K562 (cell line): ENCODE measurements around the gene DHCR7. TPM values are rescaled to one million over a fixed set of nuclear protein-coding genes. Genes with fewer than 3 reads are reported as not detected.

Source experiments
- ATAC-seq: fragments of 200-7000 bp; cut with Tn5 transposase; 3 replicates; pipeline ENCODE4 v1.9.1; 2020; ENCODE audit warnings: moderate library complexity
- BruUV-seq: library from RNA; stranded (reverse); fragments of 400-500 nt; replicated peaks from 2 replicates; lab custom pipeline; 2021; lab: Mats Ljungman, UMichigan
- CTCF ChIA-PET: fragments of 300-600 bp; formaldehyde crosslinking; extraction: SDS; loops from one replicate; lab custom pipeline; 2021; ENCODE audit warnings: low intra/inter-chr PET ratio; lab: Yijun Ruan, JAX
- POLR2A ChIA-PET: fragments of 300-600, 350-650 bp; sonication (Branson Sonifier 250); formaldehyde crosslinking; extraction: SDS; loops from one replicate; lab custom pipeline; 2021; ENCODE audit warnings: antibody characterized with exemption, inconsistent platforms; lab: Yijun Ruan, JAX
- DNase-seq, 4 experiments: peaks; one replicate each; pipeline versions ENCODE4 v3.0.0 to v3.0.0-alpha.2; 2011 to 2018; ENCODE audit warnings: low spot score in 3 of 4, mixed read lengths in 3 of 4; ENCODE audit errors: extremely low read depth in 1 of 4
- FAIRE-seq: peaks from 2 replicates; lab custom pipeline; 2011; peaks lifted over from hg19 to GRCh38; lab: Jason Lieb, UNC
- H2AFZ ChIP-seq: 2 replicates; pipeline ENCODE4 v1.6.0; 2011; ENCODE audit warnings: low read depth, low read length, control low read depth, inconsistent platforms
- H3K27ac ChIP-seq: fragments of 200-600 bp; 3 replicates; pipeline ENCODE4 v1.8.0; 2011; ENCODE audit warnings: low read depth, mild to moderate bottlenecking, control low read depth, inconsistent platforms, low read length, moderate library complexity, mixed read lengths; ENCODE audit errors: extremely low read depth
- H3K27me3 ChIP-seq, 2 experiments: fragments of 300-600 bp in 1 of 2; 2 replicates in 1 of 2; 3 replicates in 1 of 2; pipeline versions ENCODE4 v1.6.0 to v1.8.0; 2011; ENCODE audit warnings: inconsistent platforms in 2 of 2, low read length in 2 of 2, mild to moderate bottlenecking in 1 of 2, mixed read lengths in 1 of 2, moderate library complexity in 1 of 2; ENCODE audit not compliant: control insufficient read depth in 2 of 2, insufficient read depth in 2 of 2
- H3K36me3 ChIP-seq: fragments of 300-600 bp; 3 replicates; pipeline ENCODE4 v1.8.0; 2011; ENCODE audit warnings: mild to moderate bottlenecking, low read length, inconsistent platforms; ENCODE audit not compliant: control insufficient read depth, insufficient read depth
- H3K4me1 ChIP-seq, 2 experiments: fragments of 200-600 bp in 1 of 2; replicated peaks in 1 of 2; 2 replicates in 1 of 2; 3 replicates in 1 of 2; pipeline versions ENCODE4 v1.5.1 to v1.8.0; 2011; ENCODE audit warnings: inconsistent platforms in 2 of 2, low read length in 2 of 2, mild to moderate bottlenecking in 1 of 2, mixed read lengths in 1 of 2, moderate library complexity in 1 of 2; ENCODE audit not compliant: control insufficient read depth in 2 of 2, insufficient read depth in 2 of 2
- H3K4me2 ChIP-seq: 2 replicates; pipeline ENCODE4 v1.6.1; 2011; ENCODE audit warnings: low read length, control low read depth, inconsistent platforms, mixed read lengths; ENCODE audit not compliant: insufficient read depth
- H3K4me3 ChIP-seq: fragments of 200-600 bp; sonication (generic), shearing (Covaris generic); 2 replicates; pipeline ENCODE4 v1.5.1; 2016; ENCODE audit warnings: control low read depth, inconsistent platforms
- H3K79me2 ChIP-seq: fragments of 200-600 bp; 3 replicates; pipeline ENCODE4 v1.8.0; 2011; ENCODE audit warnings: low read length, inconsistent platforms; ENCODE audit not compliant: control insufficient read depth, insufficient read depth
- H3K9ac ChIP-seq, 2 experiments: 2 replicates each; pipeline versions ENCODE4 v1.6.0 to v1.6.1; 2011; ENCODE audit warnings: low read depth in 2 of 2, low read length in 2 of 2, control low read depth in 1 of 2, inconsistent platforms in 1 of 2, mild to moderate bottlenecking in 1 of 2, mixed read lengths in 1 of 2; ENCODE audit not compliant: insufficient read depth in 1 of 2
- H3K9me1 ChIP-seq: one replicate; pipeline ENCODE4 v1.6.0; 2011; ENCODE audit warnings: inconsistent platforms, mild to moderate bottlenecking, low read length, moderate library complexity; ENCODE audit not compliant: control insufficient read depth, insufficient read depth
- H3K9me3 ChIP-seq: replicated peaks from 2 replicates; pipeline ENCODE4 v1.5.1; 2011; ENCODE audit warnings: low read depth, low read length, inconsistent platforms; ENCODE audit not compliant: control insufficient read depth, insufficient read depth
- H4K20me1 ChIP-seq: replicated peaks from 2 replicates; pipeline ENCODE4 v1.6.1; 2011; ENCODE audit warnings: low read length, inconsistent platforms, mixed read lengths; ENCODE audit not compliant: control insufficient read depth, insufficient read depth
- NR1H2 ChIP-seq: sonication (generic); formaldehyde crosslinking; IDR thresholded peaks from 2 replicates; pipeline ENCODE4 v1.4.0; 2020; ENCODE audit warnings: mild to moderate bottlenecking, missing genetic modification reagents
- WGBS: fragments of 100-300 bp; shearing (Covaris generic); methylation state at CpG from one replicate; pipeline ENCODE4 v1.1.6; 2016; ENCODE audit warnings: low coverage, mixed read lengths; ENCODE audit not compliant: insufficient coverage; ENCODE audit errors: missing lambda C conversion rate; 5-methylcytosine and 5-hydroxymethylcytosine counted together
- in situ Hi-C: fragments of 300-500 bp; cut with MboI; formaldehyde crosslinking; loops from 4 replicates; pipeline ENCODE4 v1.15.0; 2018; ENCODE audit warnings: inconsistent platforms, mixed read lengths
- intact Hi-C: fragments of 100-400 bp; cut with micrococcal nuclease; formaldehyde crosslinking; loops from 2 replicates; pipeline ENCODE4 v1.14.2; 2022
- polyA plus RNA-seq, 8 experiments: library from polyadenylated mRNA; depleted of rRNA in 4 of 8; stranded (reverse) in 5 of 8; unstranded in 3 of 8; fragments of >200 nt; fragmentation: Nextera tagmentation in 2 of 8; fragmentation: Illumina TruSeq in 1 of 8; extraction: Ambion mirVana in 2 of 8; extraction: Trizol in 1 of 8; gene quantifications; 2 replicates each; pipeline versions ENCODE4 v1.2.1 to v1.2.3, GENCODE V29; 2011 to 2014; ENCODE audit warnings: inconsistent platforms in 1 of 8, missing spikeins in 1 of 8
- total RNA-seq, 7 experiments: library from RNA; depleted of rRNA in 6 of 7; stranded (reverse); fragments of >200 nt in 6 of 7; fragmentation: Illumina TruSeq in 2 of 7; extraction: Trizol in 2 of 7; gene quantifications; 2 replicates each; pipeline versions ENCODE4 v1.2.1 to v1.2.3, GENCODE V29; 2011 to 2021; ENCODE audit warnings: low replicate concordance in 1 of 7
- TF ChIP-seq, protein P1 (sequence below): fragments of 450-650 bp; IDR thresholded peaks from 2 replicates; pipeline ENCODE4 v1.6.1; 2017; ENCODE audit warnings: antibody characterized with exemption

The DHCR7 gene
- total and polyA plus RNA-seq, 9 of the 15 experiments (the other 6 are each of a cell fraction or from before 2014, with no cell fraction given) = 8.4 to 192 (median 82.4) TPM

DNA sequence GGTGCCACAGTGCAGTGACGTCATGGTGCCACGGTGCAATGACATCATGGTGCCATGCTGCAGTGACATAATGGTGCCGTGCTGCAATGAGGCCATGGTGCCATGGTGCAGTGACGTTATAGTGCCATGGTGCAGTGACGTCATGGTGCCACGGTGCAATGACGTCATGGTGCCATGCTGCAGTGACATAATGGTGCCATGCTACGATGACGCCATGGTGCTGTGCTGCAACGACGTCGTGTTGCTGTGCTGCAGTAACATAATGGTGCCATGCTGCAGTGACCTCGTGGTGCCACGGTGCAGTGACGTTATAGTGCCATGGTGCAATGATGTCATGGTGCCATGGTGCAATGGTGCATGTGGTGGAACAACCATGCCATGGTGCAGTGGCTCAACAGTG is 45.3 kb downstream of the DHCR7 start (continued):
- TF ChIP-seq, protein P1, sequence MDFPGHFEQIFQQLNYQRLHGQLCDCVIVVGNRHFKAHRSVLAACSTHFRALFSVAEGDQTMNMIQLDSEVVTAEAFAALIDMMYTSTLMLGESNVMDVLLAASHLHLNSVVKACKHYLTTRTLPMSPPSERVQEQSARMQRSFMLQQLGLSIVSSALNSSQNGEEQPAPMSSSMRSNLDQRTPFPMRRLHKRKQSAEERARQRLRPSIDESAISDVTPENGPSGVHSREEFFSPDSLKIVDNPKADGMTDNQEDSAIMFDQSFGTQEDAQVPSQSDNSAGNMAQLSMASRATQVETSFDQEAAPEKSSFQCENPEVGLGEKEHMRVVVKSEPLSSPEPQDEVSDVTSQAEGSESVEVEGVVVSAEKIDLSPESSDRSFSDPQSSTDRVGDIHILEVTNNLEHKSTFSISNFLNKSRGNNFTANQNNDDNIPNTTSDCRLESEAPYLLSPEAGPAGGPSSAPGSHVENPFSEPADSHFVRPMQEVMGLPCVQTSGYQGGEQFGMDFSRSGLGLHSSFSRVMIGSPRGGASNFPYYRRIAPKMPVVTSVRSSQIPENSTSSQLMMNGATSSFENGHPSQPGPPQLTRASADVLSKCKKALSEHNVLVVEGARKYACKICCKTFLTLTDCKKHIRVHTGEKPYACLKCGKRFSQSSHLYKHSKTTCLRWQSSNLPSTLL = no peak

DNA sequence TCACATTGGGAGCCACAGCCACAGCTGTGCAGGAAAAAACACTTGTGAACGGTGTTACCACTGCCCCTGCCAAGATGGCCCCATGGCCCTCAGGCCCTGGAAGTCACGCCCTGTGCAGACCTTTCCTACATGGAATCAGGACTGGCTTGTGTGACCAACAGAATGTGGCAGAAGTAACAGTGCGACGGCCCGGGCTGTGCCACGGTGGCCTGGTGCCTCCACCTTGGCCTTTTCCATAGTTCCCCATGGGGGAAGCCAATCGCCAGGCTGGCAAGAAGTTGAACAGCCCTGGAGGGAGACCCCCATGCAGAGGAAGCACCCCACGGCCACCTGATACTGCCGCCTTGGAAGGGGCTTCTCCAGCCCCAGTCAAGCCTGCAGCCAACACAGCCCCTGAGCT is 48.0 kb downstream of the DHCR7 start:
- H3K9ac ChIP-seq = no peak overlapping the region
- no peaks in the 10 kb centered on the region for H3K79me2 ChIP-seq
- no peak overlapping the region for H3K4me2 ChIP-seq
- no peak for ATAC-seq
- no TSS peak for BruUV-seq
- no peak for TF ChIP-seq NR1H2 (CRISPR knock-in tag)
- no peak for DNase-seq
- ChIA-PET CTCF (no interaction called here), POLR2A (interaction anchor here (0.6 kb wide), 1 partner anchor 251 kb away, joined by 3 read pairs; no protein-coding TSS in a partner anchor)
- H3K36me3 ChIP-seq = no peaks in the 10 kb centered on the region
- H3K4me1 ChIP-seq = no peaks in the 10 kb centered on the region
- no peak overlapping the region for H2AFZ ChIP-seq
- intact Hi-C loops = no loop called here
- H3K9me3 ChIP-seq = no peaks in the 10 kb centered on the region
- H3K27ac ChIP-seq = no peak overlapping the region
- H3K4me3 ChIP-seq = no peak overlapping the region
- peaks cover 23 to 81% of the 10 kb centered on the region in 2 experiments; a peak in 4 of 5 replicates for H3K27me3 ChIP-seq
- 0% methylated on average over 9 of the region's 9 CpGs for WGBS
- H4K20me1 ChIP-seq = no peaks in the 10 kb centered on the region; the same call in 1 of the 2 replicates
- H3K9me1 ChIP-seq = no peaks in the 10 kb centered on the region
- no peak for FAIRE-seq
- in situ Hi-C loops = no loop called here
